Measurements from ENCODE around the gene ATG3.

ATG3 gene

GRCh38 chr3:112560721-112561483, 860 bp downstream of the ATG3 start:
- ChIA-PET CTCF (interaction anchor here (0.5 to 0.7 kb wide), 2 partner anchors 10 to 272 kb away, joined by 3 read pairs; no protein-coding TSS in a partner anchor), POLR2A (interaction anchor here (1.2 kb wide), 1 partner anchor 582 kb away, joined by 3 read pairs; the partner anchor contains the start of gene ABHD10)
- H3K4me1 ChIP-seq (ENCODE audit: control insufficient read depth, insufficient read depth, low read length) = no peaks in the 10 kb centered on the region
- H3K27ac ChIP-seq (ENCODE audit: extremely low read depth, low read depth, low read length) = peak overlapping the region; percentile 57
- H3K36me3 ChIP-seq (ENCODE audit: control insufficient read depth in 2 of 2, insufficient read depth in 1 of 2, low read length in 2 of 2) = peaks cover 0 to 14% of the 10 kb centered on the region in 2 experiments; a peak in 2 of 3 replicates
- peak; percentile 85 for TF ChIP-seq ZNF449 (tag by site-specific recombination; IDR thresholded peaks at IDR 0.05)
- TF ChIP-seq ZNF600 (tag by site-specific recombination; IDR thresholded peaks at IDR 0.05) = peak; percentile 26; the same call in 1 of the 2 replicates
- peak; percentile 45 for TF ChIP-seq ZNF335 (tag by site-specific recombination; conservative IDR thresholded peaks at IDR 0.05)
- TF ChIP-seq GLI2 (tag by site-specific recombination; IDR thresholded peaks at IDR 0.05; ENCODE audit: borderline replicate concordance, low read depth) = no peak
- no peak for TF ChIP-seq ZFHX2 (tag by site-specific recombination; conservative IDR thresholded peaks at IDR 0.05)
- TF ChIP-seq ZBTB17 (tag by site-specific recombination; IDR thresholded peaks at IDR 0.05) = peak; percentile 88
- no peak for TF ChIP-seq ZNF292 (tag by site-specific recombination; IDR thresholded peaks at IDR 0.05; ENCODE audit: borderline replicate concordance, low read depth)
- TF ChIP-seq ZNF777 (tag by site-specific recombination; IDR thresholded peaks at IDR 0.05; ENCODE audit: borderline replicate concordance) = no peak
- no peak for TF ChIP-seq ZNF514 (tag by site-specific recombination; IDR thresholded peaks at IDR 0.05)
- TF ChIP-seq ZBTB20 (tag by site-specific recombination; IDR thresholded peaks at IDR 0.05) = peak; percentile 79; the same call in 1 of the 2 replicates
- 0 out of 2 replicates have a peak, but pooled peaks have one; percentile 8 for TF ChIP-seq ZNF664 (tag by site-specific recombination; IDR thresholded peaks at IDR 0.05)
- TF ChIP-seq ZNF580 (tag by site-specific recombination; IDR thresholded peaks at IDR 0.05) = peak; percentile 68
- peak overlapping the region; percentile 95 for H3K4me3 ChIP-seq (ENCODE audit: low read depth, low read length)
- H3K9me3 ChIP-seq (ENCODE audit: control insufficient read depth, insufficient read depth, low read depth, low read length) = no peaks in the 10 kb centered on the region

- no peak for TF ChIP-seq ZNF555 (tag by site-specific recombination; conservative IDR thresholded peaks at IDR 0.05)
- no peak for TF ChIP-seq ZNF626 (tag by site-specific recombination; IDR thresholded peaks at IDR 0.05)
- TF ChIP-seq GLI2 (tag by site-specific recombination; IDR thresholded peaks at IDR 0.05; ENCODE audit: borderline replicate concordance, low read depth) = no peak
- peak; percentile 87 for TF ChIP-seq PRDM10 (tag by site-specific recombination; IDR thresholded peaks at IDR 0.05)
- no peak for TF ChIP-seq ZNF48 (tag by site-specific recombination; IDR thresholded peaks at IDR 0.05)
- no peak for TF ChIP-seq HOXD13 (CRISPR knock-in tag; IDR thresholded peaks at IDR 0.05; ENCODE audit: borderline replicate concordance)
- Histone ChIP-seq H3K4me3 (ENCODE audit: low read depth, low read length) (peak overlapping the region; percentile 95), H3K4me1 (ENCODE audit: control insufficient read depth, insufficient read depth, low read length) (peaks cover under 1% of the 10 kb centered on the region; the same call in 1 of the 2 replicates), H3K27ac (ENCODE audit: extremely low read depth, low read depth, low read length) (no peak overlapping the region), H3K36me3 (ENCODE audit: control insufficient read depth in 2 of 2, insufficient read depth in 1 of 2, low read length in 2 of 2) (peaks cover 0 to 14% of the 10 kb centered on the region in 2 experiments; a peak in 2 of 3 replicates), H3K9me3 (ENCODE audit: control insufficient read depth, insufficient read depth, low read depth, low read length) (no peaks in the 10 kb centered on the region)
- ChIA-PET CTCF (interaction anchor here (0.7 kb wide), 1 partner anchor 271 kb away, joined by 3 read pairs; no protein-coding TSS in a partner anchor), POLR2A (no interaction called here)
These were observed 1.5 kb downstream of the ATG3 start for GRCh38 chr3:112560307-112560706.
